PC-9 (cell line): ENCODE measurements around the gene LKAAEAR1. TPM values are rescaled to one million over a fixed set of nuclear protein-coding genes. Genes with fewer than 3 reads are reported as not detected.

Source experiments
- BruUV-seq: library from RNA; stranded (reverse); fragments of 400-500 nt; replicated peaks from 2 replicates; lab custom pipeline; 2021; lab: Mats Ljungman, UMichigan
- CTCF ChIA-PET: fragments of 300-600 bp; sonication (Branson Sonifier 250); formaldehyde crosslinking; loops from one replicate; lab custom pipeline; 2022; ENCODE audit warnings: antibody characterized with exemption; lab: Charles Lee
- POLR2A ChIA-PET: fragments of 300-600 bp; sonication (Branson Sonifier 250); formaldehyde crosslinking; loops from one replicate; lab custom pipeline; 2022; ENCODE audit warnings: antibody characterized with exemption; ENCODE audit not compliant: unreplicated experiment; lab: Charles Lee
- DNase-seq, 2 experiments: peaks; one replicate each; pipeline versions ENCODE4 v3.0.0 to v3.0.0-alpha.2; 2015 to 2022; ENCODE audit warnings: mixed read lengths in 1 of 2
- H2AFZ ChIP-seq: fragments of 200-600 bp; sonication (generic); 2 replicates; pipeline ENCODE4 v1.8.1; 2017; ENCODE audit warnings: antibody characterized with exemption
- H3F3A ChIP-seq: fragments of 200-600 bp; sonication (generic); 2 replicates; pipeline ENCODE4 v1.8.1; 2017; ENCODE audit warnings: antibody characterized with exemption, mild to moderate bottlenecking, low read depth; ENCODE audit not compliant: insufficient read depth
- H3K27ac ChIP-seq: fragments of 200-600 bp; sonication (generic); 2 replicates; pipeline ENCODE4 v1.6.1; 2016; ENCODE audit warnings: mixed run types
- H3K27me3 ChIP-seq: fragments of 200-600 bp; sonication (generic); 2 replicates; pipeline ENCODE4 v1.6.1; 2016; ENCODE audit warnings: low read depth, mixed run types; ENCODE audit not compliant: insufficient read depth
- H3K36me3 ChIP-seq: fragments of 200-600 bp; sonication (generic); 2 replicates; pipeline ENCODE4 v1.6.1; 2016; ENCODE audit warnings: low read depth, mixed run types
- H3K4me1 ChIP-seq: fragments of 200-600 bp; sonication (generic); replicated peaks from 2 replicates; pipeline ENCODE4 v1.6.1; 2016; ENCODE audit warnings: mixed run types; ENCODE audit not compliant: insufficient read depth
- H3K4me2 ChIP-seq: fragments of 200-600 bp; sonication (generic); 2 replicates; pipeline ENCODE4 v1.6.1; 2017; ENCODE audit warnings: mixed run types
- H3K4me3 ChIP-seq: fragments of 200-600 bp; sonication (generic); 2 replicates; pipeline ENCODE4 v1.6.1; 2016; ENCODE audit warnings: mixed run types
- H3K79me2 ChIP-seq: fragments of 200-600 bp; sonication (generic); 2 replicates; pipeline ENCODE4 v1.6.1; 2017; ENCODE audit warnings: low read depth, mixed run types
- H3K9me2 ChIP-seq: fragments of 200-600 bp; sonication (generic); 2 replicates; pipeline ENCODE4 v1.8.1; 2017; ENCODE audit warnings: mild to moderate bottlenecking; ENCODE audit not compliant: insufficient read depth
- H3K9me3 ChIP-seq: fragments of 200-600 bp; sonication (generic); 2 replicates; pipeline ENCODE4 v1.8.1; 2016; ENCODE audit warnings: low read depth; ENCODE audit not compliant: insufficient read depth
- H4K20me1 ChIP-seq: fragments of 200-600 bp; sonication (generic); 2 replicates; pipeline ENCODE4 v1.8.1; 2017; ENCODE audit not compliant: insufficient read depth
- CTCF ChIP-seq: fragments of 200-600 bp; sonication (generic); conservative IDR thresholded peaks from 2 replicates; pipeline ENCODE4 v1.6.1; 2017; ENCODE audit warnings: mixed run types, antibody characterized with exemption, mild to moderate bottlenecking, moderate library complexity
- EZH2 ChIP-seq: fragments of 200-600 bp; sonication (generic); IDR thresholded peaks from 2 replicates; pipeline ENCODE4 v1.8.0; 2017; ENCODE audit warnings: antibody characterized with exemption, low read depth
- intact Hi-C: fragments of 100-400 bp; cut with micrococcal nuclease; formaldehyde crosslinking; loops from one replicate; pipeline ENCODE4 v1.10.0; 2022; ENCODE audit not compliant: unreplicated experiment
- total RNA-seq: library from RNA; stranded (reverse); gene quantifications from 2 replicates; pipeline ENCODE4 v1.2.3, GENCODE V29; 2021

The LKAAEAR1 gene
- total RNA-seq, 1 experiment from 2014 or later: not detected

DNA sequence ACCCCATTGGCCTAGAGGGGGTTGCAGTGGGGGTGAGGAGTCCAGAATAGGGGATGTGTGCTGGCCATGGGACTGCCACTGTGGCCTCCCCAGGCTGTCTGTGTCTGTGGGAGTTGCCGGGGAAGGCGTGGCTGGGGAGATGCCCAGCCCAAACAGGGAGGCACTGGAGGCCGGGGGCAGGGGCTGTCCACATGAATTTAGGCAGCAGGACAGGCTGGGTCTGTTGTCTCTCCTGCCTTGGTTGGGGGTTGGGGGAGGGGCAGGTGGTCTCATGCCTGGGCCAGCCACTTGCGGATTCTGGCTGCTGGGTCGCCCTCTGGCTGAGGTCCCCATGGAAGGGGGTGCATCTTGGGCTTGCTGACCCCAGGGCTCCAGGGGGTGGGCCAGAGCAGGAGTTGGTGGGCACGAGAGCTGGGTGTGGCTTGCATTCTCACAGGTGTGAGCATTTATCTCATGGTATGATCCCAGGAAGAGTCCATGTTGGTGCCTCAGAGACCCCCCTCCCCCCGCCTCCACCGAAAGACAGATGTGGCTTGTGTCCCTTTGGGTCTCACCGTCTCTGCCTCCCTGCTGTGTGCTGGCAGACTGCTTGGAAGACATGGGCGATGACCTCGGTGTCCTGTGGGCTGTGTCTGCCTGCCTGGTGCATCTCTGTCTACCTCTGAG lies 38.7 kb downstream of the LKAAEAR1 start:
- no TSS peak for BruUV-seq
- H3K9me2 ChIP-seq: no peaks in the 10 kb centered on the region
- peak overlapping the region; percentile 43 for H3K4me2 ChIP-seq
- intact Hi-C loops: no loop called here
- H3K9me3 ChIP-seq: no peaks in the 10 kb centered on the region
- no peak overlapping the region for H3K27ac ChIP-seq
- no peaks in the 10 kb centered on the region for H3K36me3 ChIP-seq
- CTCF ChIA-PET: interaction anchor here (0.6 kb wide), 1 partner anchor 24 kb away, joined by 3 read pairs; no protein-coding TSS in a partner anchor
- DNase-seq: no peak
- POLR2A ChIA-PET: no interaction called here
- H3K79me2 ChIP-seq: no peaks in the 10 kb centered on the region
- H3K4me3 ChIP-seq: no peak overlapping the region
- H3K27me3 ChIP-seq: peaks cover 27% of the 10 kb centered on the region
- no peak for TF ChIP-seq EZH2
- no peak for TF ChIP-seq CTCF
- no peak overlapping the region for H2AFZ ChIP-seq
- H3F3A ChIP-seq: peaks cover 18% of the 10 kb centered on the region
- no peaks in the 10 kb centered on the region for H4K20me1 ChIP-seq
- H3K4me1 ChIP-seq: peaks cover 17% of the 10 kb centered on the region

GRCh38 chr20:64044484-64045247 lies 39.5 kb downstream of the LKAAEAR1 start:
- no peaks in the 10 kb centered on the region for H4K20me1 ChIP-seq
- H3K9me3 ChIP-seq: no peaks in the 10 kb centered on the region
- intact Hi-C loops: no loop called here
- ChIA-PET POLR2A (interaction anchor here (0.6 kb wide), 1 partner anchor 729 kb away, joined by 5 read pairs; no protein-coding TSS in a partner anchor), CTCF (no interaction called here)
- no peaks in the 10 kb centered on the region for H3K79me2 ChIP-seq
- no peak overlapping the region for H2AFZ ChIP-seq
- no peak overlapping the region for H3K4me3 ChIP-seq
- H3K27ac ChIP-seq: no peak overlapping the region
- no peaks in the 10 kb centered on the region for H3K9me2 ChIP-seq
- DNase-seq: peak; percentile 61 to 75
- no peaks in the 10 kb centered on the region for H3K36me3 ChIP-seq
- H3K4me1 ChIP-seq: peaks cover 20% of the 10 kb centered on the region
- peaks cover 21% of the 10 kb centered on the region for H3K27me3 ChIP-seq
- H3F3A ChIP-seq: peaks cover 21% of the 10 kb centered on the region
- no TSS peak for BruUV-seq
- H3K4me2 ChIP-seq: peak overlapping the region; percentile 43
- TF ChIP-seq EZH2 (no peak), CTCF (no peak)

- peaks cover 20% of the 10 kb centered on the region; the same call in 1 of the 2 replicates for H3K27me3 ChIP-seq
- ChIA-PET CTCF (no interaction called here), POLR2A (no interaction called here)
Measured at GRCh38 chr20:64043768-64044167, 40.4 kb downstream of the LKAAEAR1 start.

More at GRCh38 chr20:64043768-64044167, 40.4 kb downstream of the LKAAEAR1 start:
- H3K4me2 ChIP-seq: no peak overlapping the region
- no TSS peak for BruUV-seq
- no peak overlapping the region for H3K27ac ChIP-seq
- no peaks in the 10 kb centered on the region for H3K9me3 ChIP-seq
- H3K4me3 ChIP-seq: no peak overlapping the region
- no peak overlapping the region for H2AFZ ChIP-seq
- H3K36me3 ChIP-seq: no peaks in the 10 kb centered on the region
- H3K79me2 ChIP-seq: no peaks in the 10 kb centered on the region
- intact Hi-C loops: no loop called here
- no peaks in the 10 kb centered on the region for H4K20me1 ChIP-seq
- H3F3A ChIP-seq: peaks cover 25% of the 10 kb centered on the region
- DNase-seq: no peak
- H3K9me2 ChIP-seq: no peaks in the 10 kb centered on the region
- TF ChIP-seq EZH2 (no peak), CTCF (no peak)
- H3K4me1 ChIP-seq: peaks cover 27% of the 10 kb centered on the region
